ENCODE measurements around the gene IFITM2.
"Not testable (repeated sequence)": the region's sequence is repeated elsewhere in the genome, so short reads cannot be mapped to it uniquely, and the experiment has no call there.

DNA sequence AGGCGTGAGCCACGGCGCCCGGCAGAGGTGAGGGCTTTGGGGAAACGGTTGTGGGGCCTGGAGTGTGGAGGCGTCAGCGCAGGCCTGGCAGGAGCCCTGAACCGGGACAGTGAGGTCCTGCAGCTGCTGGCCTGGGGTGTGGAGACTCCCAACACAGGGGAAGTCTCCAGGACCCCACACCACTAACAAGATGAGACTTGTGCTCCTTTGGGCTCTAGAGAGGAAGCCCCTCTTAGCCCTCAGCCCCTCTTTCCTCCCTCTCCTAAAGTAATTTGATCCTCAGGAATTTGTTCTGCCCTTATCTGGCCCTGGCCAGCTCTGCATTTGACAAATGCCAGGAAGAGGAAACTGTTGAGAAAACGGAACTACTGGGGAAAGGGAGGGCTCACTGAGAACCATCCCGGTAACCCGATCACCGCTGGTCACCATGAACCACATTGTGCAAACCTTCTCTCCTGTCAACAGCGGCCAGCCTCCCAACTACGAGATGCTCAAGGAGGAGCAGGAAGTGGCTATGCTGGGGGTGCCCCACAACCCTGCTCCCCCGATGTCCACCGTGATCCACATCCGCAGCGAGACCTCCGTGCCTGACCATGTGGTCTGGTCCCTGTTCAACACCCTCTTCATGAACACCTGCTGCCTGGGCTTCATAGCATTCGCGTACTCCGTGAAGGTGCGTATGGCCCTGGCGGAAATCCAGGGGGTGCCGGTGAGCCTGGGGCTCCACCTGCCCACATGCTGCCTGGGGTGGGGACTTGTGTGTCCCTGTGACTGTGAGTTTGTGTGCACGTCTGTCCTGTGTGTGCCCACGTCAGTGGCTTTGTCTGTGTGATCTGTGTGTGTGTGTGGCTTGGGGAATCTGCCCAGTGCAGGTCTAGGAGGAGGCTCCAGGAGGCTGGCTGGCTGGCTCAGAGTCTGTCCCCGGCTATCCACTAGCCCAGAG is at the start of gene IFITM2:
- TF ChIP-seq, protein P1, sequence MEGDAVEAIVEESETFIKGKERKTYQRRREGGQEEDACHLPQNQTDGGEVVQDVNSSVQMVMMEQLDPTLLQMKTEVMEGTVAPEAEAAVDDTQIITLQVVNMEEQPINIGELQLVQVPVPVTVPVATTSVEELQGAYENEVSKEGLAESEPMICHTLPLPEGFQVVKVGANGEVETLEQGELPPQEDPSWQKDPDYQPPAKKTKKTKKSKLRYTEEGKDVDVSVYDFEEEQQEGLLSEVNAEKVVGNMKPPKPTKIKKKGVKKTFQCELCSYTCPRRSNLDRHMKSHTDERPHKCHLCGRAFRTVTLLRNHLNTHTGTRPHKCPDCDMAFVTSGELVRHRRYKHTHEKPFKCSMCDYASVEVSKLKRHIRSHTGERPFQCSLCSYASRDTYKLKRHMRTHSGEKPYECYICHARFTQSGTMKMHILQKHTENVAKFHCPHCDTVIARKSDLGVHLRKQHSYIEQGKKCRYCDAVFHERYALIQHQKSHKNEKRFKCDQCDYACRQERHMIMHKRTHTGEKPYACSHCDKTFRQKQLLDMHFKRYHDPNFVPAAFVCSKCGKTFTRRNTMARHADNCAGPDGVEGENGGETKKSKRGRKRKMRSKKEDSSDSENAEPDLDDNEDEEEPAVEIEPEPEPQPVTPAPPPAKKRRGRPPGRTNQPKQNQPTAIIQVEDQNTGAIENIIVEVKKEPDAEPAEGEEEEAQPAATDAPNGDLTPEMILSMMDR (conservative IDR thresholded peaks at IDR 0.05), result not testable (repeated sequence)
- not testable (repeated sequence) for TF ChIP-seq EZH2 (IDR thresholded peaks at IDR 0.05; ENCODE audit: low read depth)

Measured in PC-9 (cell line).